Peyer's patch (tissue), 4 donors: ENCODE results near the gene DNAJC10.

Source experiments
- CTCF ChIP-seq, 6 experiments: fragments of 450-650 bp in 4 of 6; fragments of 200-600 bp in 2 of 6; sonication (generic) in 1 of 6; IDR thresholded peaks; one replicate each; pipeline ENCODE4 v1.5.1; 2017 to 2019; ENCODE audit warnings: antibody characterized with exemption in 6 of 6, mild to moderate bottlenecking in 3 of 6, moderate library complexity in 1 of 6
- POLR2A ChIP-seq, 2 donors: fragments of 450-650 bp; IDR thresholded peaks; one replicate each; pipeline ENCODE4 v1.5.1; 2017; ENCODE audit warnings: antibody characterized with exemption in 2 of 2, mild to moderate bottlenecking in 2 of 2, moderate library complexity in 2 of 2

DNA sequence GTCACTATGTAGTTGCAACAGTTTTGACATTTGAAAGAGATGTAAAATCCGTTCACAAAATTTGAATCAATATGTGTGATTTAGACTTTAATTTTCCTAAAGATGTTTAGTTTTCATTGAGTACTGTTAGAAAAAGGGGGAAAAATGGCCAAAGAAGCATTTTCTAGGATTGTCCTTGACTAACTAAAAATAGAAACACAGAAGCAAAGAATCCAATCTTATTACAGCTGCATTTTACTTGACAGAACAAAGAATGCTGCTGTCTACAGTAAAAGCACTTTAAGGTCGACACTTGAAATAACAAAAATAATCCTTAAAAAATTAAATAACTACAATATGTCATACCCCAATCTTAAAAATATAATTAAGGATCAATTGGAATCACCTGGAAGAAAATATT is 101.5 kb downstream of the DNAJC10 start:
- no peak for TF ChIP-seq CTCF (IDR thresholded peaks at IDR 0.05)
- no peak for TF ChIP-seq POLR2A (IDR thresholded peaks at IDR 0.05)
